HG02840 (cell line): ENCODE data around the gene KRT74.

Source experiments
- ATAC-seq: cut with Tn5 transposase; IDR thresholded peaks from one replicate; pipeline ENCODE4 v1.9.1; 2021; ENCODE audit warnings: mild to moderate bottlenecking, moderate library complexity, moderate number of reproducible peaks; ENCODE audit not compliant: unreplicated experiment, low FRiP score

The KRT74 gene

DNA sequence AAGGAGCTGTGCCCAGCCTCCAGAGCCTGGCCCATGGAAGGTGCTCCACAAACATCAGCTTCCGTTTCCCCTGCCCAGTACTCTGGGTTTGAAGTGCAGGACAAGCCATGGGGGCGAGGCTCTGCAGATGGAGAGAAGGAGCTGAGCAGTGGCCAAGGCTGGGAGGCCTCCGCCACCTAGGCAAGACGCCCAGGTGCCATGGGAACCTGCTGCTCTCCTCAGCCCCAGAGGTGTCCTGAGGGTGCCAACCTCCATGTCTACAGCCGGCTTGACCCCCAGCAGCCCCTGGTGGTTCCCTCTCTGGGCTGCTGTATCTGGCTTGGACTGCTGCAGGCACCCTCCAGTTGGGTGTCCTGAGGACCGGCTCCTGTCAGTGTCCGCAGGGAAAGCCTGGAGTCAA, 33.1 kb downstream of the KRT74 start:
- ATAC-seq: no peak

GRCh38 chr12:52539821-52540173, 33.8 kb downstream of the KRT74 start:
- no peak for ATAC-seq

- ATAC-seq: no peak
These were observed 34.4 kb downstream of the KRT74 start for GRCh38 chr12:52539083-52539820.

DNA sequence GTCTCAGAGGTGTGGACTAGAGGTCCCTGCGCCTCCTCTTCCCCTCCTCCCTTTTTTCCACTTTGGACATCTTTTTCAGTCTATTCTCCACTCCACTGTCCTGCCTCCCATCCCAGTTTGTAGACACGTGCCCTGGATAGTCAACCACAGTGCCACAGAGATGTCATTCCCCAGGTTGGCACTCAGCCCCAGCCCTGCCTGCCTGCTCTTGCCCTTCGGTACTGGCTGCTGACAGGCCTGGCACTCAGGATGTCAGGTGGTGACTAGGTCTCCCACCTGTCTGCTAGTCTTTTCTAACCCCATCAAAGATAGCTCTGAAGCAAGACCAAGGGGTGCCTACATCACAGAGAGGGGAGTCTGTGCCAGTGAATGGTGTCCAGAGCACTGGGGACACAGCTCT, 36.5 kb downstream of the KRT74 start:
- no peak for ATAC-seq

DNA sequence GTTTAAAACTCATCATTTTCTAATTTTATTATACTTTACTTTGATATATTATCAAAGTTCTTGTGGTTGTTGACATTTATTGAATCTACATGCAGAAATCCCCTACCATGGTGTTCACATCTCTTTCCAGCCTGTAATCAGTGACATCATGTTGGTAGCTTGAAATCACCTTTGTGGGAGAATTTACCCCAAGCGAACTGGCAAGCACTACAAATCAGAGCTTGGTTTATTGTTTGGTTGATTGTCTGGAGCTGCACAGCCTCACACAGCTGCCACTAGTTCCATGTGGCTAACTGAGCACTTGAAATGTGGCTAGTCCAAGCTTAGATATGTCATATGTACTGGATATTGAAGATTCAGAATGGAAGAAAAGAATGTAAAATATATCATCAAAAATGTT, 38.1 kb downstream of the KRT74 start:
- no peak for ATAC-seq

DNA sequence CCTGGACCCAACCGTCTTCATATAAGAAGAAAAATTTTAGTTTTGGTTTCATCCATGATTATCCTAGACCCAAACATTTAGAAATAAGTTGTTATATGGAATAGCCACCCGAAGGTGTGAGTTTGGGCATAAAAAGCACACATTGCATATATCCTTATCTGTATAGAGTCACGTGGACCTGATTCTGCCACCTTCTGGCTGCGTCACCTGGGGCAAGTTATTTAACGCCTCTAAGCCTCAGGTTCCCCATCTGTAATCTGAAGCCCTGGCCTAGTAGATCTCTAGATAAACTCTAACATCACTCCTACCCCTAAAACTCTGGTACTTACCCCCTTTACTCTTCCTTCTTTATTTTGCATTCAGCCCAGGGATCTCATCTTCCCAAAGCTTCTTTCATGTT, 39.2 kb downstream of the KRT74 start:
- ATAC-seq: no peak

DNA sequence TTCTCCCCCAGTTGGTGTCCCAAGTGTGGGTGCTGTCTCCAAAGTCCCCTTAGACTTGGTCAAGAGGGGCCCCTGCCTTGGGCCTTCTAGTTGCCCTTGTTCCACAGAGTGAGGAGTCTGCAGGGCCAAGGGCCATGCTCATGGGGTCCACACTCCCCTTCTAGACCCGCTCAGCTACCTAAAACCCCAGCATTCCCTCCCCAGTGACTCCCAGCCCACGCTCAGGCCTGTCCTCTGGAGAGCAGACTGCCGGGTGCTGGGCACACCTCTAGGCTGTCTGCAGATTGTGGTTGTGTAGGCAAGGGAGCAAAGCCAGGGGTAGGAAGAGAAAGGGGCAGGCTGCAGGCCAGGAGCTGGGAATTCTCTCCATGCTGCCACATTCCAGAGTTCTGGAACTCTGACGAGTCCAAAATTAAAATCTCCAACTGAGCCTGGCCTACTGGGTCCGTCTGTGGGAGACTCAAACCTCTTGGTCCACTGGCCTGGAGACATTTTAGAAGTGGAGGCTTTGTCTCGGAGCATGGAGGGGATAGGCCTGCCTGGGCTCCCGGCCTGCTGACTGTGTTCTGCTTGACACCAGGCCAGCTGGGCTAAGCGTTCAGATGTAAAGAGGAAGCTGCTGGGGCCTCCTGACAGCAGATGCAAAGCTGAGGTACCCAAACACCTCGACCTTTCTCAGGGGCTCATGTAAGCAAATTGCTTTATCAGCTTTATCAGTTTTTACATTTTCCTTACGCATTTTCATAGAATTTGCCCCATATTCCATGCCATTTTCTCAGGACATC, 39.8 kb downstream of the KRT74 start:
- ATAC-seq: no peak

DNA sequence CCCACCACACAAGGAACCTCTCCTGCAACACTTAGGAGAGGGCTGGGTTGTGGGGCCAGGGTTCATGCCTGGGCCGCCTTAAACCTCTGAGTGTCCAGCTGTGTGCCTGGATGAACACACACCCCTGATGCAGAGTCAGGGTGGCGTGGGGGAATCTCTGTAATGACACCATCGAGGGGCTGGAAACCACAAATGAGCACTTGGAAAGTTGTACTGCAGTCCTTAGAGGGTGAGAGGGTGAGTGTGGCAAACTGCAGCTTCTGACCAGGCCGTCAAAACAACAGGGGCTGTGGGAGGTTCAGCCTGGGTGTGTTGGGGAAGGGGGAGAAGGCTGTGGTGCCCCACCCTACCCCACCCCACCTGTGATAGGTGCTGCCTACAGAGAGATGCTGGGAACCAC, 41.0 kb downstream of the KRT74 start:
- ATAC-seq: no peak

DNA sequence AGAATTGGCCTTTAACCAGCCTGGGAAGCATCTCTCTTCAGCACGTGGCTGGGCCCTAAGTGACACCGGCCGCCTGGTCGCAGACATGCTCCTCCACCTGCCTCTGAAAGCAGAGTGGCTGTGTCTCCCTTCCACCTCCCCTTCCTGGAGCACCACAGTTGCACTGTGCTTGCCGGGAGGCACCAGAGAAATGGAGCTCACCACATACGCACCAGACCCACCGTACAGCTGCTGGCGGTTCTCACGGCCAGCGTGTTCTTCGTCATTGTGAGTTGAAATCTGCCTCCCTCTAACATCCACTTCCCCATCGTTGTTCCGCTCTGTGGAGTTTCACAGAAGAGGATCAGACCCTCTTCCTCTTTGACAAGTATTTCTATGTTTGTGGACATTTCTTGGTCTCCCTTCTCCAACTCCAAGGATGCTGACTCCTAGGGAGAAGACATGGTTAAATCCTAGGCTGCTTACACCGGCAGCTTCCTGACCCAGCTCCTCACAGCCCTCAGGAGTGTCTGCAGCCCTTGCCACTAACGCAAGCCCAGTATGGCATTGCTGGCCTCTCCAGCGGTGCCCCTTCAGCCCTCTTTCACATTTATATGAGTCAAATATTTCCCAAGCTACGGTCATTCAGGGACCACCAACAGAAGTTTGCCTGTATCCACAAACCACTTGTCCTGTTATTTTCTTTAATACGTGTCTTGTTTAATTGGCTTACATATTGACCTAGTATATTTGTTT, 41.9 kb downstream of the KRT74 start:
- no peak for ATAC-seq

GRCh38 chr12:52530905-52531304, 42.7 kb downstream of the KRT74 start:
- no peak for ATAC-seq

- ATAC-seq: no peak
These were observed 43.3 kb downstream of the KRT74 start for GRCh38 chr12:52530366-52530765.

DNA sequence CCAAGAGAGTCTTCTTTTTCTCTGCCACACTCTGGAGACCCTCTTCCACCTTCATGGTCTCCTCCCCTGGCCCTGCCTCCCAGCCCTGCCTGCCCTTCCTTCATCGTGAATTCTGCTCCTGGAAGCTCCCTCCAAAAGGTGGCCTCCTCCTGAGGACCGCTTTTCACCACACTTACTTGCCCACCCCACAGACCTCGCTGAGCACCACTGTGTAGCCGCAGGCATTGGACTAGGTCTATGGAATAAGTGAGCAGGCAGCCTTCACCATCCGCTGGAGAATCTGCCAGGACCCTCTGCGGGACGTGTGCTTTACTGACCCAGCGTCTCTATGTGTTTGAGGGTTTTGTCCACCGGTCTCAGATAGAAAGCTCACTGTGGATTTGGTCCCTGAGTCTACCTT, 43.8 kb downstream of the KRT74 start:
- no peak for ATAC-seq

DNA sequence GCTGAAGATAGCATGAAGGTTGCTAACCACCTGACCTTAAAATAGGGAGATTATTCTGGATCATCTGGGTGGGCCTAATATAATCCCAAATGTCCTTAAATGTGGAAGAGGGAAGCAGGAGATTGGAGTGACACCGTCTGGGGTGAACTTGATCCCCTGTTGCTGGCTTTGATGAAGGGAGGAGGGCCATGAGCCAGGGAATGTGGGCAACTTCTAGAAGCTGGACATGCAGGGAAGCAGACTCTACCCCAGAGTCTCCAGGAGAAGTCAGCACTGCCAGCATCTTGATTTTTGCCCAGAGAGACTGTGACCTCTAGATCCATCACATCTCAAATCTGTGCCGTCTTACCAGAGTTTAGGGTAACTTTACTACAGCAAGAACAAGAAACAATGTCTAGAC, 44.2 kb downstream of the KRT74 start:
- no peak for ATAC-seq

GRCh38 chr12:52528641-52529143, 45.0 kb downstream of the KRT74 start:
- no peak for ATAC-seq

- ATAC-seq: no peak
These were observed 46.4 kb downstream of the KRT74 start for GRCh38 chr12:52527121-52527800.

- ATAC-seq: no peak
These were observed 47.1 kb downstream of the KRT74 start for GRCh38 chr12:52526511-52526951.

- no peak for ATAC-seq
These were observed 47.8 kb downstream of the KRT74 start for GRCh38 chr12:52525661-52526499.

DNA sequence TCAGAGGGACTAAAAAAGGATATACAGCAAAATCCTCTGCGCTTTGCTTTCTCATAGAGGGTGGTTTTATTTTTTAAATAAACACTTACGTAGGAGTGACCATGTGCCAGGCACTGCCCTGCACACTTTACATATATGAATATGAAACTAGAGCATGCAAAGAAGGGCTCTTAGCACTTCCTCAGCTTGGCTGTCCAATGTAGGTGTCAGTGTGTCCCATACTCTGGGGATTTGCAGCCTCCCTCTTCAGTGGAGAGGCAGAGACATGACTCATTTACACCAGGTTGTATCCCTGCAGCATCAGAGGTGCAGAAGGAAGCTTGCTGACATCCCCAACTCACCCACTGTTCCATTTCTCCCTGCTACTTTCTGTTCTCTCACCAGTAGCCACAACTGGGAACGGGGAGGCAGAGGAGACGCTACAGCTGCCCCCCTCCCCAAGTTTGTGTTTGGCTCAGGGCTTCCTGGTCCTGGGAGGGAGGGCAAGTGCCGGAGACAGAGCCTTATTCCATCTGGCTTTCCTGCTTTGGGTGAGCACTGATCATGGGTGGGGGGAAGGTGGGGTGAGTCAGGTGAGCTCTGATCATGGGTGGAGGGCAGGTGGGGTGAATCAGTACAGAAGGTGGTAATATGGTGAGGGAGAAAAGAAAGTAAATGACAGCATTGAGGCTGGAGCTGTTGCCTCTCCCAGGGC, 48.6 kb downstream of the KRT74 start:
- ATAC-seq: no peak

GRCh38 chr12:52524241-52524897, 49.3 kb downstream of the KRT74 start:
- no peak for ATAC-seq
